ENCODE results near the gene B4GALT2. TPM values are rescaled to one million over a fixed set of nuclear protein-coding genes. Genes with fewer than 3 reads are reported as not detected.

The B4GALT2 gene
- total and polyA plus RNA-seq, 9 donors, result 11.9 to 51.3 (median 28.8) TPM

- 82 to 88% (median 86%) methylated on average over 7 to 8 of the region's 8 CpGs for WGBS, 3 donors
- intact Hi-C loops (cut with DNase I), result loop anchor here in 2 of 4 donors (5.0 to 10.0 kb wide), 2 partner anchors 35 to 643 kb away; no protein-coding TSS in a partner anchor
- H3K4me1 ChIP-seq (ENCODE audit: insufficient read depth), result no peaks in the 10 kb centered on the region
- H3K4me3 ChIP-seq, result no peak overlapping the region
- TF ChIP-seq POLR2A (IDR thresholded peaks at IDR 0.05) (no peak), EP300 (IDR thresholded peaks at IDR 0.05) (no peak), CTCF (IDR thresholded peaks at IDR 0.05) (no peak)
- no peak for DNase-seq
- no peaks in the 10 kb centered on the region for H3K27me3 ChIP-seq
- no peaks in the 10 kb centered on the region for H3K36me3 ChIP-seq
- H3K27ac ChIP-seq, result no peak overlapping the region
- H3K9me3 ChIP-seq, result no peaks in the 10 kb centered on the region
These were observed 23.2 kb downstream of the B4GALT2 start for GRCh38 chr1:44002165-44002564.

GRCh38 chr1:44002606-44003157 lies 23.7 kb downstream of the B4GALT2 start:
- H3K4me3 ChIP-seq, result no peak overlapping the region
- 84 to 86% (median 85%) methylated on average over 13 to 14 of the region's 14 CpGs for WGBS, 3 donors
- no peak overlapping the region for H3K27ac ChIP-seq
- intact Hi-C loops (cut with DNase I), result loop anchor here in 2 of 4 donors (5.0 to 10.0 kb wide), 2 partner anchors 35 to 642 kb away; no protein-coding TSS in a partner anchor
- H3K9me3 ChIP-seq, result no peaks in the 10 kb centered on the region
- no peaks in the 10 kb centered on the region for H3K36me3 ChIP-seq
- TF ChIP-seq POLR2A (IDR thresholded peaks at IDR 0.05) (no peak), CTCF (IDR thresholded peaks at IDR 0.05) (no peak), EP300 (IDR thresholded peaks at IDR 0.05) (no peak)
- H3K27me3 ChIP-seq, result no peaks in the 10 kb centered on the region
- H3K4me1 ChIP-seq (ENCODE audit: insufficient read depth), result no peaks in the 10 kb centered on the region
- DNase-seq, result no peak

- TF ChIP-seq CTCF (IDR thresholded peaks at IDR 0.05) (no peak), POLR2A (IDR thresholded peaks at IDR 0.05) (no peak), EP300 (IDR thresholded peaks at IDR 0.05) (no peak)
- intact Hi-C loops (cut with DNase I), result loop anchor here in 2 of 4 donors (5.0 to 10.0 kb wide), 2 partner anchors 39 to 637 kb away; no protein-coding TSS in a partner anchor
- no peaks in the 10 kb centered on the region for H3K36me3 ChIP-seq
- H3K4me3 ChIP-seq, result no peak overlapping the region
- H3K27ac ChIP-seq, result no peak overlapping the region
- no peaks in the 10 kb centered on the region for H3K27me3 ChIP-seq
- no peaks in the 10 kb centered on the region for H3K4me1 ChIP-seq (ENCODE audit: insufficient read depth)
- no peaks in the 10 kb centered on the region for H3K9me3 ChIP-seq
- no peak for DNase-seq
- 91 to 95% (median 94%) methylated on average over 12 of the region's 12 CpGs for WGBS, 3 donors
These were observed 29.2 kb downstream of the B4GALT2 start for GRCh38 chr1:44008259-44008658.

- no peaks in the 10 kb centered on the region for H3K27me3 ChIP-seq
- H3K9me3 ChIP-seq, result no peaks in the 10 kb centered on the region
- intact Hi-C loops (cut with DNase I), result no loop called here
- no peaks in the 10 kb centered on the region for H3K4me1 ChIP-seq (ENCODE audit: insufficient read depth)
- no peak overlapping the region for H3K4me3 ChIP-seq
- no peak overlapping the region for H3K27ac ChIP-seq
- 76 to 86% (median 78%) methylated on average over 2 to 11 of the region's 11 CpGs for WGBS, 3 donors
- no peak for DNase-seq
- TF ChIP-seq EP300 (IDR thresholded peaks at IDR 0.05) (no peak), POLR2A (IDR thresholded peaks at IDR 0.05) (no peak), CTCF (IDR thresholded peaks at IDR 0.05) (no peak)
- H3K36me3 ChIP-seq, result no peaks in the 10 kb centered on the region
These were observed 32.0 kb downstream of the B4GALT2 start for GRCh38 chr1:44010935-44011471.
